RWPE1 (cell line): ENCODE data around the gene AIMP1.

Experiments used
- CTCF ChIA-PET: fragments of 350-600 bp; sonication (Branson Sonifier 250); formaldehyde crosslinking; extraction: SDS; loops from one replicate; lab custom pipeline; 2021; lab: Yijun Ruan, JAX
- POLR2A ChIA-PET: fragments of 400-600 bp; formaldehyde crosslinking; extraction: SDS; loops from one replicate; lab custom pipeline; 2020; ENCODE audit warnings: antibody characterized with exemption; ENCODE audit not compliant: low non-redundant PET; lab: Yijun Ruan, JAX
- DNase-seq: peaks from one replicate; pipeline ENCODE4 v3.0.0; 2012; ENCODE audit warnings: low spot score
- H3K27ac ChIP-seq: fragments of 450-650 bp; 2 replicates; pipeline ENCODE4 v1.5.1; 2017
- CTCF ChIP-seq: fragments of 450-650 bp; conservative IDR thresholded peaks from 2 replicates; pipeline ENCODE4 v1.5.1; 2017; ENCODE audit warnings: low read depth, mild to moderate bottlenecking

AIMP1 gene

GRCh38 chr4:106305435-106306055 is 10.8 kb upstream of the AIMP1 start:
- CTCF ChIA-PET, result interaction anchor here (1.3 kb wide), 1 partner anchor 40 kb away, joined by 3 read pairs; no protein-coding TSS in a partner anchor
- no peak for TF ChIP-seq CTCF
- no peak for DNase-seq
- no peak overlapping the region for H3K27ac ChIP-seq
- POLR2A ChIA-PET, result no interaction called here

GRCh38 chr4:106306561-106306960 is 9.8 kb upstream of the AIMP1 start:
- POLR2A ChIA-PET, result no interaction called here
- TF ChIP-seq CTCF, result no peak
- H3K27ac ChIP-seq, result no peak overlapping the region
- no peak for DNase-seq
- CTCF ChIA-PET, result no interaction called here

DNA sequence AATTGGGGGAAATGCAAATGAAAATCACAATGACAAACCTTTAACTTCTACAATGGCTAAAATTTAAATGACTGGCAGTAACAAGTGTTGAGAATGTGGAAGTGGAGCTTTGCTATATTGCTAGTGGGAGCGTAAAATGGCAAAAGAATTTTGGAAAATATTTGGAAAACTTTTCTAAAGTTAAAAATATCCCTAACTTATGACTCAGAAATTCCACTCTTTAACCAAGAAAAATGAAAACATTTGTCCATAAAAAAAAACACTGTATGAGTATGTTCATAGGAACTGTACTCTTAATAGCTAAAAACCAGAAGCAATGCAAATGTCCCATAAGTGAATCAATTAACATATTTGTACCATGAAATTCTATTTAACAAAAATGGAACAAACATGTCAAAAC is 4.0 kb upstream of the AIMP1 start:
- DNase-seq, result no peak
- POLR2A ChIA-PET, result no interaction called here
- CTCF ChIA-PET, result interaction anchor here (0.7 kb wide), 1 partner anchor 74 kb away, joined by 3 read pairs; no protein-coding TSS in a partner anchor
- no peak for TF ChIP-seq CTCF
- H3K27ac ChIP-seq, result no peak overlapping the region

DNA sequence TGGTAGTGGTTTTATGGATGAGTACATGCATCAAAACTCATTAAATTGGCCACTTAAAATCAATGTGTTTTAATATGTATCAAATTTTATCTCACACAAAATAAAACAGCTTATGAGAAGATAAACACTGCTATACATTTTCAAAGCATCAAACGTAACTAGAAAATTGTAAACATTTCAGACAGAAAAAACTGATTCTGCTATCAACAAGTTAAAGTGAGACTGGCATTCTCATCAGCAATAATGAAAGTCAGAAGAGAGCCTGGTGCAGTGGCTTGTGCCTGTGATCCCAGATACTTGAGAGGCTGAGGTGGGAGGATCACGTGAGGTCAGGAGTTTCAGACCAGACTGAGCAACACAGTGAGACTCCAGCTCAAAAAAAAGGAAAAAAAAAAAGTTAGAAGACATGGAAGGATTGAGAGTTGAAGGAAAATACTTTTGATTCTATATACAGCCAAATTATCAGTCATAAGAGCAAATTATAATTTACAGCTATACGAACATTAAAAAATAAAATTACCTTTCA is 3.3 kb upstream of the AIMP1 start:
- POLR2A ChIA-PET, result no interaction called here
- CTCF ChIA-PET, result interaction anchor here (0.7 kb wide), 1 partner anchor 870 kb away, joined by 3 read pairs; no protein-coding TSS in a partner anchor
- no peak for TF ChIP-seq CTCF
- no peak for DNase-seq
- H3K27ac ChIP-seq, result no peak overlapping the region

DNA sequence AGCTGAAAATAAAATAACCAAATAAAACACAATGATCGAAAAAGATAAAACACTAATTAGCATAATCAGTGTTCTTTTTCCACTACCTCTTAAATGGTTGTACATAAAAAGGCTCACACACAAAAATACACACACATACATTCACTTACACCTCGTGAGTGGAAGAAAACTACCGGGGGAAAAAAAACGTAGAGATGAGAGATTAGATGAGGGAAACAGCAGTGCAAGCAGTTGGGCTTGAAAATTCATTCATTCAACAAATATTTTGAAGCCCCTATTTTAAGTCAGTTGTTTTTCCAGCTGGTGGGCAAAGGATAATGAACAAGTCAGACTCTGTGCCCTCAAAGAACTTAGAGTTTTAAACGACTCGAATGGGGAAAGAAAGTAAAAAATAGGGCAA is 1.4 kb upstream of the AIMP1 start:
- ChIA-PET POLR2A (interaction anchor here (0.7 kb wide), 1 partner anchor 44 kb away, joined by 4 read pairs; no protein-coding TSS in a partner anchor), CTCF (interaction anchor here (0.6 to 0.9 kb wide), 2 partner anchors 11 to 29 kb away, joined by 3 read pairs; no protein-coding TSS in a partner anchor)
- H3K27ac ChIP-seq, result no peak overlapping the region; the same call in 1 of the 2 replicates

DNA sequence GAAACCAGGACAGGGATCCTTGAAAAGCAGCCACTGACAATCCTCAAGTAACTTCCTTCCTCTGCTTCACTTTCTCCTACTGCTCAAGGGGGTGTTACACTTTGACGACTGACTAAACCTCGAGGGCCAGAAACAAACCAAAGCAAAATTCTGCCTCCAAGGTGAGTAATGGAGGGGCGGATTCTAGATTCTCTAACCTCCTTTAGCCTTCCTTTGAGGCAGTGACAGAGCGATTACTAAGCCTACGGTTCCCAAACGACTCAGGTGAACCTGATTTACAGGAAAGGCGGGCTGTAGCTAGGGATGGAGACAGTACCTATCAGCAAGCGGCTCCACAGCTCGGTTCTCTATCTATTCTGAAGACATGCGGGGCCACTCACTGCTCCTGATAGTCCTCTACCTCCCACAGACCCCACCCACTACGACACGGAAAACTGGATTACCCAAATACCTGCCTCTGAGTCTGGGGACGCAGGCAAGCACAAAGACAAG is 828 bp upstream of the AIMP1 start:
- POLR2A ChIA-PET, result no interaction called here
- peak overlapping the region; percentile 91 for H3K27ac ChIP-seq
- peak; percentile 69 for DNase-seq
- CTCF ChIA-PET, result interaction anchor here (0.6 to 0.9 kb wide), 5 partner anchors 15 to 1184 kb away, joined by 3 to 4 read pairs (median 3); no protein-coding TSS in a partner anchor
- no peak for TF ChIP-seq CTCF

More for the DNA sequence above, 1.4 kb upstream of the AIMP1 start:
- TF ChIP-seq CTCF, result no peak
- no peak for DNase-seq
